ENCODE results near the gene NCF2. TPM values are rescaled to one million over a fixed set of nuclear protein-coding genes. Genes with fewer than 3 reads are reported as not detected.

The NCF2 gene
- polyA plus RNA-seq, 1 experiment, result 0.43 TPM

- Histone ChIP-seq H3K4me3 (ENCODE audit: low read depth, low read length) (no peak overlapping the region), H3K27ac (ENCODE audit: low read depth, low read length) (no peak overlapping the region), H3K9me3 (ENCODE audit: control insufficient read depth, insufficient read depth, low read length) (no peaks in the 10 kb centered on the region), H3K27me3 (ENCODE audit: control insufficient read depth, insufficient read depth, low read length) (no peaks in the 10 kb centered on the region)
- DNase-seq (ENCODE audit: low read depth, low spot score), result peak; percentile 61
- TF ChIP-seq CTCF (IDR thresholded peaks at IDR 0.05; ENCODE audit: low read depth, low read length), result no peak
- CTCF ChIA-PET, result interaction anchor here (1.8 kb wide), 1 partner anchor 10 kb away, joined by 9 read pairs; no protein-coding TSS in a partner anchor
- POLR2A ChIA-PET, result no interaction called here
Measured at GRCh38 chr1:183600136-183600535, 9.9 kb upstream of the NCF2 start.

GRCh38 chr1:183598386-183598785 is 8.1 kb upstream of the NCF2 start:
- Histone ChIP-seq H3K9me3 (ENCODE audit: control insufficient read depth, insufficient read depth, low read length) (no peaks in the 10 kb centered on the region), H3K27me3 (ENCODE audit: control insufficient read depth, insufficient read depth, low read length) (no peaks in the 10 kb centered on the region), H3K4me3 (ENCODE audit: low read depth, low read length) (no peak overlapping the region), H3K27ac (ENCODE audit: low read depth, low read length) (no peak overlapping the region)
- no peak for DNase-seq (ENCODE audit: low read depth, low spot score)
- TF ChIP-seq CTCF (IDR thresholded peaks at IDR 0.05; ENCODE audit: low read depth, low read length), result no peak
- ChIA-PET CTCF (interaction anchor here (0.8 to 2.4 kb wide), 4 partner anchors 11 to 364 kb away, joined by 3 to 10 read pairs (median 4); no protein-coding TSS in a partner anchor), POLR2A (no interaction called here)

GRCh38 chr1:183597656-183598347 is 7.5 kb upstream of the NCF2 start:
- POLR2A ChIA-PET, result no interaction called here
- no peak for TF ChIP-seq CTCF (IDR thresholded peaks at IDR 0.05; ENCODE audit: low read depth, low read length)
- CTCF ChIA-PET, result interaction anchor here (0.8 to 2.4 kb wide), 2 partner anchors 12 to 58 kb away, joined by 3 to 10 read pairs; no protein-coding TSS in a partner anchor
- Histone ChIP-seq H3K27ac (ENCODE audit: low read depth, low read length) (no peak overlapping the region), H3K4me3 (ENCODE audit: low read depth, low read length) (no peak overlapping the region), H3K9me3 (ENCODE audit: control insufficient read depth, insufficient read depth, low read length) (no peaks in the 10 kb centered on the region), H3K27me3 (ENCODE audit: control insufficient read depth, insufficient read depth, low read length) (no peaks in the 10 kb centered on the region)
- no peak for DNase-seq (ENCODE audit: low read depth, low spot score)

- H3K9me3 ChIP-seq (ENCODE audit: control insufficient read depth, insufficient read depth, low read length), result no peaks in the 10 kb centered on the region
- no peak for DNase-seq (ENCODE audit: low read depth, low spot score)
- CTCF ChIA-PET, result no interaction called here
- no peak overlapping the region for H3K4me3 ChIP-seq (ENCODE audit: low read depth, low read length)
- no peak overlapping the region for H3K27ac ChIP-seq (ENCODE audit: low read depth, low read length)
- POLR2A ChIA-PET, result no interaction called here
- no peak for TF ChIP-seq CTCF (IDR thresholded peaks at IDR 0.05; ENCODE audit: low read depth, low read length)
- H3K27me3 ChIP-seq (ENCODE audit: control insufficient read depth, insufficient read depth, low read length), result no peaks in the 10 kb centered on the region
Measured at GRCh38 chr1:183596500-183596899, 6.2 kb upstream of the NCF2 start.

GRCh38 chr1:183595537-183595936 is 5.3 kb upstream of the NCF2 start:
- ChIA-PET POLR2A (no interaction called here), CTCF (no interaction called here)
- Histone ChIP-seq H3K4me3 (ENCODE audit: low read depth, low read length) (no peak overlapping the region), H3K9me3 (ENCODE audit: control insufficient read depth, insufficient read depth, low read length) (no peaks in the 10 kb centered on the region), H3K27me3 (ENCODE audit: control insufficient read depth, insufficient read depth, low read length) (no peaks in the 10 kb centered on the region), H3K27ac (ENCODE audit: low read depth, low read length) (no peak overlapping the region)
- DNase-seq (ENCODE audit: low read depth, low spot score), result no peak
- TF ChIP-seq CTCF (IDR thresholded peaks at IDR 0.05; ENCODE audit: low read depth, low read length), result no peak

Data from AG04450 (cell line).